ENCODE data around the gene TNIP1.

- TF ChIP-seq ZNF274 (IDR thresholded peaks at IDR 0.05; ENCODE audit: low read depth, low read length) (no peak), SUZ12 (IDR thresholded peaks at IDR 0.05; ENCODE audit: extremely low read depth, insufficient read depth, insufficient read length) (no peak)
Observed at GRCh38 chr5:151077967-151078366, 2.9 kb downstream of the TNIP1 start.
